CD1c-positive myeloid dendritic cell (primary cell): ENCODE data around the gene TAS1R2.
"Not testable (repeated sequence)": the region's sequence is repeated elsewhere in the genome, so short reads cannot be mapped to it uniquely, and the experiment has no call there.

Experiments used
- DNase-seq: peaks from one replicate; pipeline ENCODE4 v3.0.0-alpha.2; 2016; ENCODE audit errors: extremely low spot score

Gene TAS1R2

DNA sequence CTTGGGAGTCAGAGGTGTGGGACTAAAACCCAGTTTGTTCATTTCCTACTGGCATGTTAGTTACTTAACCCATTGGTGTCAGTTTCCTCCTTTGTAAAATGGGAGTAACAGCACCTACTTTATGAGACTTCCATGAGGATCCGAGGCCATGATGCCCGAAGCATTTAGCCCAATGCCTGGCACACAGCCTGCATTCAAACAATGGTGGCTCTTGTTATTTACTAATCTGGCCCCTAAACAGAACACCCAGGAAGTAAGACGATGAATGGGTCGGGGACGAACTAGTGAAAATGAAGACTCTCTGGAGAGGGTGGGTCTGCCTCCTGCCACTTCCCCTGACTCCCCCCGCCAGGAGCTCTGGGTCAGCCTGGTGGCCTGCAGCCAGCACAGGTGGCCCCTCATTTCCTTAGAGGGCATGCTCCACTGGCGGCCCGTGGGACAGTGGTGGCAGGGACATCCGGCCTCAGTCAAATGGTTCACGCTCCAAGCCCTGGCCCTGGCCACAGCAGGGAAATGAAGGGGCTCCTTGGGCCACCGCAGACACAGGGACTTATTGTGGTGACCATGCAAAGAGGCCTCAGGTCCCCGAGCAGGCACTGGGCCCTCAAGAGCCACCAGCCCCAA lies 9.5 kb upstream of the TAS1R2 start:
- DNase-seq = no peak

DNA sequence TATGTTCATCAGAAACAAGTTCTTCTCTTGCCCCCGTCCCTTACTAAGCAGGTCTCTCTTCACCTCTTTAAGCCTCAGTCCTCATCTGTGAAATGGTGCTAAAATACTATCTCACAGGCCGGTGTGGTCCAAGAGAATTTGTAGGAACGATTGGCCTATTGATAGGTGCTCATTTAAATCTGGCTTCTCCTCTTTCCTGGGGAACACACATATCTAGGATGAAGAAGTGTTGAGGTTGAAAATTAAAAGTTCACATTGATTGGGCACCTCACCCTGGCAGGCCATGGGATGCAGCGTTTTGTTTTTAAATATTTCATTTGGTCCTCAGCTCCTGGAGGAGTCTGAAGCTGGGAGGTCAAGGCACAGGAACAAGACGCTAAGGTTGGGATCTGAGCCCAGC lies 8.9 kb upstream of the TAS1R2 start:
- no peak for DNase-seq

DNA sequence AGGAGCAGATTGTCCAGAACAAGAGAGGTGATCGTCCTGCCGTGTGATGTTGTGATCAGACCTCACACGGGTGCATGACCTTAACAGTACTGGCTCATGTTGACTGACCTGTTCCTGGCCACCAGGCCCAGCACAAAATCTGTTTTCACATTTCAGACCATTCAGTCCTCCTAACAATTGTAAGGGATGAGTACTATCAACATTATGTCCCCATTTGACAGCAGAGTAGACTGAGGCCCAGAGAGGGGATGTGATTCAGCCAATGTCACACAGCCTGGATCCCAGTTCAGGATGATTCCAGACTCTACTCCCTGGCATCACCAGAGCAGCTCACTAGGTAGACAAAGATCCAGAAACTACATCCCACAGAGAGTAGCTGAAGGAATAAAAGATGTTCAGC lies 7.4 kb upstream of the TAS1R2 start:
- no peak for DNase-seq

DNA sequence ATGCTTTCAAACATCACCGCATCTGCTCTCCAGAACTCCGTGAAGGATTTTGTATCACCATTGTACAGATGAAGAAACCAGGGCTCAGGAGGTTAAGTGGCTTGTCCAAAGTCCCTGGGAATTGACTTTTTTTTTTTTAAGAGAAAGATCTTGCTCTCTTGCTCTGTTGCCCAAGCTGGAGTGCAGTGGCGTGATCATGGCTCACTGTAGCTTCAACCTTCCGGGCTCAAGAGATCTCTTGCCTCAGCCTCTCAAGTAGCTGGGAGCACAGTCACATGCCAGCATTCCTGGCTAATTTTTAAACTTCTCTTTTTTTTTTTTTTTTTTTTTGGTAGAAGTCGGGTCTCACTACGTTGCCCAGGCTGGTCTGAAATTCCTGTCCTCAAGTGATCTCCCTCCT lies 6.9 kb upstream of the TAS1R2 start:
- DNase-seq = no peak

DNA sequence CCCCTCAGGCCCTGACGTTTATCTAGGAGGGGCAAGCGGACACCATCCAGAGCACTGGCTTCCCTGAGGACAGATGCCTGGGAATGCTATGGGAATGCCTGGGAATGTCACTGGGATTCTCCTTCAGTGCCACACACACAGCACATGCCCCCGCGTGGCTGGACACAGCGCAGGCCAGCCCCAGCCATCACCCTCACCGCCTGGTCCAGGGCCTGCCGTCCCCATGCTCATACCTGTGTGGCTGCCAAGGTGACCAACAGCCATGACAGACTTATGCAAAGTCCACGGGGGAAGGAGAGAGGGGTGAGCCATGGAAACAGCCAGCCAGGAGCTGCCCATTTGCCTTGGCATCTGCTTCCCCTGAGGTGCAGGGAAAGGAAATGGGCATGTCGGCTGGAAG lies 5.7 kb upstream of the TAS1R2 start:
- DNase-seq = no peak

DNA sequence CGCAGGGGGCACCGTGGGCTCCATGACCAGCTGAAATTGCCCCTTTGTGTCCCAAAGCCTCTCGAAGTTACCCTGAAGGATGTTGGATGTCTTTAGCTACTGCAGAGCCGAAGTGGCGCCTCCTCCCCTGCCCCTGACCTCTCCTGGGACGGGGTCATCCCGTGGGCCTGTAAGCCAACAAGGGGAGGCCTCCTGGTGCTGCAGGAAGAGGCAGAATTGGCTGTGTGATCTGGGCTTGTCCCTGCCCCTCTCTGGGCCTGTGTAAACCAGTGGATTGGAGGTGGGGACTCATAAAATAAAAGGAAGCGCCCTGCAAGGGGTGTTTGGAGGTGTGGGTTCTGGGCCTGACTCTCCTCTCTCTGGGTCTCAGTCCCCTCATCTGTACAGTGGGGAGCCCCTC lies 2.1 kb upstream of the TAS1R2 start:
- no peak for DNase-seq

DNA sequence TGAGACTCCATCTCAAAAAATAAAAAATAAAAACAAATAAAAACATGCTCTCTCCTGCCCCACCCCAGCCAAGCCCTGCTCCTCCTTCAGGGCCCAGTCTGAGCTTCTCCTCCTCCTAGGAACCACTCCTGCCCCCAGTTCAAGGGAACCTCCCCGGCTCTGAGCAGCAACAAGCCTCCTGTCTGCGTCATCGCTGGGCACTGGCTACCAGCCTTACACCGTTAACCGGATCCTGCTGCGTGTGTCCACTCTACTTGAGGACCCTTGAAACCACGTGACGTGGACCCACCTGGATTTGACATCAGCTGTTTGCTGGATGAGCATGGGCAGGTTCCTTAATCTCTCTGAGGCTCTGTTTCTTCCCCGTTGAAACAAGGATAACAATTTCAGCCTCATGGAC lies 1.6 kb upstream of the TAS1R2 start:
- DNase-seq = no peak

- no peak for DNase-seq
Observed at GRCh38 chr1:18858070-18858688, 1.3 kb downstream of the TAS1R2 start.

DNA sequence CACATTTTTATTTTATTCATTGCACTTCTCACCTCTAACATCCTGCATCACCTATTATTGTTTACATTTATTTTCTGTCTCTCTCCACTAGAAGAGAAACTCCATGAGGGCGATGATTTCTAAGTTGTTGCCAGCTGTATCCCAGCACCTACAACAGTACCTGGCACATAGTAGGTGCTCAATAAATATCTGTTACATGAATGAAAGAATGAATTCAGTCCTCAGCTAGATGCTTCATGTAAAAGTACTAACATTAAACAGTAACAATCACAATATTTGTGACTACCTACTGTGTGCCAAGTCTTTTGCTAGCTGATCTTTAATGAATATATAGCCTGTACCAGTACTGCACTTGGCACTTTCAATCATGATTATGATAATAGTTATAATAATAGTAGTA lies 3.0 kb downstream of the TAS1R2 start:
- DNase-seq = no peak

DNA sequence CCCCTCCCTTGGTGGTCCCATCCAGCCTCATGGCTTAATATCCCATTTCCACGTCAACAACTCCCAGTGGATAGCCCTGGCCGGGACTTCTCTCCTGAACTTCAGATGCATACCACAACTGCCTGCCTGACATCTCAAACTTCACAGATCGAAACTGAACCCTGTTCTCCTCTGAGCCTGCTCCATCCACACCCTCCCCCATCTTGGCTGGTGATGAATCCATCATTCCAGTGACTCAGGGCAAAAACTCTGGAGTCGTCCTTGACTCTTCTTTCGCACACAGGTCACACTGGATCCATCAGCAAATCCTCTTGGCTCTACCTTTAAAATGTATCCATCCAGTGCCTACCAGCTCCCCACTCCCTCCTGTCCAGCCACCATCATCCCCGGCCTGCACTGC lies 3.9 kb downstream of the TAS1R2 start:
- DNase-seq = no peak

- no peak for DNase-seq
Observed at GRCh38 chr1:18854331-18855025, 5.0 kb downstream of the TAS1R2 start.

- no peak for DNase-seq
Observed at GRCh38 chr1:18852501-18852900, 7.0 kb downstream of the TAS1R2 start.

GRCh38 chr1:18849261-18849711 lies 10.2 kb downstream of the TAS1R2 start:
- DNase-seq = no peak

DNA sequence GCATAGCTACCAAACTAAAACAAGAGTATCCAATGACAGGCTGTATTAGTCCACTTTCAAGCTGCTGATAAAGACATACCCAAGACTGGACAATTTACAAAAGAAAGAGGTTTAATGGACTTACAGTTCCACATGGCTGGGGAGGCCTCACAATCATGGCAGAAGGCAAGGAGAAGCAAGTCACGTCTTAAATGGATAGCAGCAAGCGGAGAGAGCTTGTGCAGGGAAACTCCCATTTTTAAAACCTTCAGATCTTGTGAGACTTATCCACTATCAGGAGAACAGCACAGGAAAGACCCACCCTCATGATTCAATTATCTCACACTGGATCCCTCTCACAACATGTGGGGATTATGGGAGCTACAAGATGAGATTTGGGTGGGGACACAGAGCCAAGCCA lies 11.7 kb downstream of the TAS1R2 start:
- DNase-seq = not testable (repeated sequence)

DNA sequence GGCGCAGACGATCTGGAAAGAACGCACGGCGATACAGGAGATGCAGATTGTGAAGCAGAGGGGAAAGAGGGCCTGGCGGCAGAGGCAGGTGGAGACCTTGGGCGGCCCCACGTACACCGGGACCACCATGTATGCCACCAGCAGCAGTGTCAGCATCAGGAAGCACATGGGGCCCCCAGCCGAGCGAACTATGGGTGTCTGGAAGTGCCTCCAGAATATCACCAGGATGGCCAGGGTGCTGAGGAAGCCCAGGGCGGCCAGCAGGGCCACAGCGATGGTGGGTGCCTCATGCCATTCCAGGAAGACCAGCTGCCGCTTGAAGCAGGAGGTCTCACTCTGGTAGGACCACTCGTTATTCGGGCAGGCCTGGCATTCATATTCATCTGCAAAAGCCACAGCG lies 19.3 kb downstream of the TAS1R2 start:
- DNase-seq = no peak

DNA sequence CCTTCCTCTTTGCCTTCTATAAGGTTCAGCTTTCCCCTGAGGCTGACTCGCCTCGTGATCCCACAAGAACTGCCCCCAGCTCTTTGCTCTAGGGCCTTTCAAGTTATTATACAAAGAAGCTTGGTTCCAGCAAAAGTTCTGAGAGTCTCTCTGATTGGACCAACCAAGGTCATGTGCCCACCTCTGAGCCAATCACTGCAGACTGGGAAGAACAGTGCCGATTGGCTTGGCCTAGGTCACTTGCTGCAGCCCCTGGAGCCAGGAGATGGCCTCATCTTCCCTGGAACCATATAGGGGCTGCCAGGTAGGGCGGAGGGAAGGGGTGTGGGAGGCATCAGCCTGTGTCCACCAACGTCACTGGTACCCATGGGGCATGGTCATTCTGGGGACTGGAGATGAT lies 22.8 kb downstream of the TAS1R2 start:
- DNase-seq = no peak

- not testable (repeated sequence) for DNase-seq
Observed at GRCh38 chr1:18832319-18832718, 27.1 kb downstream of the TAS1R2 start.

DNA sequence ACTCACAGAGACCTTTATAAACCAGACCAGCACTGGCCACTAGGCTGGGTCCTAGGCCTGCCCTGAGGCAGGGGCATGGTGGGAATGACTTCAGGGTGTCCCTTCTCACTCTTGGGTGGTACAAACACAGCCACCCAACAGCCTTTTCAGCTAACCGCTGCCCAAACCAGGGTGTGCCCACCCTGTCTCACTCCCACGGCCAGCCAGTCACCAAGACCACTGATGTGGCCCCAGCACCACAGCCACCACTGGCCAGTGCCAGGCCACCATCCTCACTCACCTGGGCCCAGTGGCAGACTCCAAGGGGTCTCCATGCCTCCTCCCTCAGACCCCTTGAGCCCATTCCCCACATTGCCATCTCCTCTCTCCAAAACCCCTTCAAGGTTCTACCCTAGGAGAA lies 27.8 kb downstream of the TAS1R2 start:
- no peak for DNase-seq

- DNase-seq = no peak
Observed at GRCh38 chr1:18830596-18830995, 28.9 kb downstream of the TAS1R2 start.

GRCh38 chr1:18829671-18830070 lies 29.8 kb downstream of the TAS1R2 start:
- no peak for DNase-seq

DNA sequence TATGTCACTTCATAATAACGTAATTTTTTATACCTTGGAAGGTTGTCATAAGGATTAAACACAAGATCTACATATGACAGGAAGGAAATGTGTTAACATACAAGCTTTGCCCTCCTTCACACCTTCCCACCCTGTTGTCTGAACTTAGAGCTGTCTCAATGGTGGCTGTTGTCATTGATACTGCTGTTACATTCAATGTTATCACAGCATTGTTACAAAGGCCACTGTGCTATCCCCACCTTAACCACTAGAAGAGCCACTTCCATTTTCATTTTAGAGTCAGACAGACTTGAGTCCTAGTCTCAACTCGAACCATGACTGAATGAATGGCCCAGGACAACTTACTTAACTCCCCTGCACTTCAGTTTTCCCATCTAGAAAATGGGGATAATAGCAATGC lies 31.2 kb downstream of the TAS1R2 start:
- no peak for DNase-seq

- no peak for DNase-seq
Observed at GRCh38 chr1:18823438-18823837, 36.0 kb downstream of the TAS1R2 start.
